Measurements from ENCODE around the gene PARP14.

PARP14 gene

DNA sequence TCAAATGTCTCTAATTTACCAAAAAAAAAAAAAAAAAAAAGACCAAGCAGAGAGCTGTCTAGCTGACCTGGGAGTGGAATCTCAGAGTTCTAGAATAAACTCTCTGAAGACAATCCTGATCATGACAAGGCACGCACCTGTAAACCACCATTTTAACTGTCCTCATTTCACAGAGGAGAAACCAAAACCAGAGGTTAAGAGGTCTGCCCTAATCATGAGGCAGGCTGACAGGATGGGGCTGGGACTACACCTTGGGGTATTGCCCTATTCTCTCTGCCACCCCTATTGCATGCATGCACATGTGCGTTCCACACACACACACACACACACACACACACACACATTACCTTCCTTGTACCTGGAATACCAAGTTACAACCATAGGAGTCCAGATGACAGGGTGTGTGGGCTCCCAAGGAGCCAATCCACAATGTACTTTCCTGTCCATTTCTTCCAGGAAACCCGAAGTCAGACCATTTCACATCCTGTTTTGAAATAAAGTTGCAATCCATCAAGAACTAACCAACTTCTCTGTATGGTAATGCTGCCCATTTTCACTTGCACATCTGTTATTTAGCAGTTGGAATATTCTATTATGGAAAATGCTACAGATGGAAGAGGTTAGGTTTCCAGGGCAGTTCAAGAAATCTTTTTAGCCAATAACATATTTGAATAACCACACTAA, 78.4 kb downstream of the PARP14 start:
- TF ChIP-seq, protein P1, sequence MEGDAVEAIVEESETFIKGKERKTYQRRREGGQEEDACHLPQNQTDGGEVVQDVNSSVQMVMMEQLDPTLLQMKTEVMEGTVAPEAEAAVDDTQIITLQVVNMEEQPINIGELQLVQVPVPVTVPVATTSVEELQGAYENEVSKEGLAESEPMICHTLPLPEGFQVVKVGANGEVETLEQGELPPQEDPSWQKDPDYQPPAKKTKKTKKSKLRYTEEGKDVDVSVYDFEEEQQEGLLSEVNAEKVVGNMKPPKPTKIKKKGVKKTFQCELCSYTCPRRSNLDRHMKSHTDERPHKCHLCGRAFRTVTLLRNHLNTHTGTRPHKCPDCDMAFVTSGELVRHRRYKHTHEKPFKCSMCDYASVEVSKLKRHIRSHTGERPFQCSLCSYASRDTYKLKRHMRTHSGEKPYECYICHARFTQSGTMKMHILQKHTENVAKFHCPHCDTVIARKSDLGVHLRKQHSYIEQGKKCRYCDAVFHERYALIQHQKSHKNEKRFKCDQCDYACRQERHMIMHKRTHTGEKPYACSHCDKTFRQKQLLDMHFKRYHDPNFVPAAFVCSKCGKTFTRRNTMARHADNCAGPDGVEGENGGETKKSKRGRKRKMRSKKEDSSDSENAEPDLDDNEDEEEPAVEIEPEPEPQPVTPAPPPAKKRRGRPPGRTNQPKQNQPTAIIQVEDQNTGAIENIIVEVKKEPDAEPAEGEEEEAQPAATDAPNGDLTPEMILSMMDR (IDR thresholded peaks at IDR 0.05; ENCODE audit: low read depth, low read length, missing control alignments) = no peak
- H3K4me3 ChIP-seq (ENCODE audit: low read depth, low read length) = no peak overlapping the region

DNA sequence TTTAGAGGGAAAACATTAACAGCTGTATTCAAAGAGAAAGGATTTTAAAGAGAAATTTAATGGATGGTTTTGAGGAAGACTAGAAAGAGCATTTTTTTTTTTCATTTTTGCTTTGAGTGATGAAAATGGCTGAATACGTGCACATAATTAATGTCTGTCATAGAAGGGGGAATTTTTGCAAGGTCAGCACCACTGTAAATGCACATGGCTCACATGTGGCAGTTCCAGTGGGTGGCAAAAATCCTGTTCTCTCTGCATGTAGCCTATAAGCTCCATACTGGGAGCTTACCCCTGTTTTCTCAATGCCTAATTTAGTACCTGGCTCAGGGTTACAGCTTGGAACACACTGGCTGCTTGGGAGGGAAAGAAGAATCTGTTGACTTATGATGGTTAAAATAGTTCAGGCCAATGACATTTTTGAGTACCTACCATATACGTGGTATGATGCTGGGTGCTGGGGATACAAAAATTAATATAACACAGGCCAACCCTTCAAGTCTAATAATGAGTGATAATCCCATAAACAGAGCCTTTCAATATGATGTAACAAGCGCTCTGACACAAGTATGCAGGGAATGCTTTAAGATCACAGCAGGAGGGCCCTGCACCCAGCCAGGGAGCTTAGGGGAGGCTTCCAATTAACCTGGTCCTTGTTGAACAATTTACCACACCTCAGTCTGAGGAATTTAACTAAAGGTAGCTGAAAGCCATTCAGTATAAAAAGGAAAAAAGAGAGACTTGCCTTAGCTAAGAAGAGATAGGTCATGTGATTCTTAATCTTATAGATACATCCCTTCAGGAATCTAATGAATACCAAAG, 80.0 kb downstream of the PARP14 start:
- DNase-seq (ENCODE audit: low read depth) = no peak
- no peak overlapping the region for H3K4me3 ChIP-seq (ENCODE audit: low read depth, low read length)
- TF ChIP-seq, protein P1 (IDR thresholded peaks at IDR 0.05; ENCODE audit: low read depth, low read length, missing control alignments) = no peak

More for the DNA sequence above, 78.4 kb downstream of the PARP14 start:
- DNase-seq (ENCODE audit: low read depth) = no peak

DNA sequence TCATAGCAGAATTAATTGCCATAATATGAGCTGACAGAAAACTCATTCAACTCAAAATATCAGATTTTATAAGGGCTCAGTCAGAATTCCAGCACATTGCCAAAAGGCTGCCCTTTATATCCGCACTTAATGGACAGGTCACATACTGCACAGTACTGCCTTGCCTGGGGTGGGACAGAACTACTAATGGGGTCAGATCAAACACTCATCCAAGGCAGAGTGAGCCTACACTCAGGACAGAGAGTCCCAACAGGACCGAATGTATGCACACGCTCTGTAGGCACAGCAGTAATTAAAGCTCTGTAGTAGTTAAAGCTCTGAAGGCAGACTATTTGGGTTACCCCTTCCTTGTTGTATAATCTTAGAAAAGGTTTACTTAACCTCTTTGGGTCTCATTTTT, 85.8 kb downstream of the PARP14 start:
- TF ChIP-seq, protein P1 (IDR thresholded peaks at IDR 0.05; ENCODE audit: low read depth, low read length, missing control alignments) = no peak
- H3K4me3 ChIP-seq (ENCODE audit: low read depth, low read length) = no peak overlapping the region
- no peak for DNase-seq (ENCODE audit: low read depth)

DNA sequence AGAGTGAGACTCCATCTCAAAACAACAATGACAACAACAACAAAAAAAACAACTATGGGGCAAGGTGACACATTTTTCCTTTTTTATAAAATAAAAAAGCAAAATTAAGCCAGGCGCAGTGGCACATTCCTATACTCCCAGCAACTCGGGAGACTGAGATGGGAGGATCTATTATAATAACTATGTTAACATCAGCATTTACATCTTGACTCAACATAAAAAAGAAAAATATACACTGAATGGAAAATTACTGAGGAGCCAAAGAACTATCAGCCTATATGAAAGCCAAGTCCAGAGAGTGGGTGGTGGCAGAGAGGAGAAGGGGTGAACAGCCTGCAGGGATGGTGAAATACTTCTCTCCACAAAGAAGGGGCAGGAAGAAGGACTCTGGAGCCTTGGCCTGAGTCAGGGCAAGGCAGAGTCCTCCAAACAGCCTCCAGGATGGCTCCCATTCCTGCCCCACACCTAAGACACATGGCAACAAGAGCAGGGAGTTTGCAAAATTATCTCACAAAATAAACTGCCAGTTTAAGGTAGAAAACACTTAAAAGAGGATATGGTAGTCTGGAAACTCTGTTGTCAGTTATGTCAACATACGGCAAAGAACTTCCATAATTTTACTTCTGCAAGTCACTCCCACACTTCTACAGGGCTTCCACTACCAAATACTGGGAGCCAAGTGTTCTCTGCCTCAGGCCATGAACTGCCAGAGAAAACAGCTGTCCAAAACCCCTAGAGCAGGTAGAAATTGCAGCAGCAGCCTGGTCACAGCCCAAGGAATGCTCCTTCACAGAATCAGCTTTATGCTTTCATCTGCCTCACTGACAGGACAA, 87.1 kb downstream of the PARP14 start:
- no peak overlapping the region for H3K4me3 ChIP-seq (ENCODE audit: low read depth, low read length)
- no peak for DNase-seq (ENCODE audit: low read depth)
- TF ChIP-seq, protein P1 (IDR thresholded peaks at IDR 0.05; ENCODE audit: low read depth, low read length, missing control alignments) = no peak

DNA sequence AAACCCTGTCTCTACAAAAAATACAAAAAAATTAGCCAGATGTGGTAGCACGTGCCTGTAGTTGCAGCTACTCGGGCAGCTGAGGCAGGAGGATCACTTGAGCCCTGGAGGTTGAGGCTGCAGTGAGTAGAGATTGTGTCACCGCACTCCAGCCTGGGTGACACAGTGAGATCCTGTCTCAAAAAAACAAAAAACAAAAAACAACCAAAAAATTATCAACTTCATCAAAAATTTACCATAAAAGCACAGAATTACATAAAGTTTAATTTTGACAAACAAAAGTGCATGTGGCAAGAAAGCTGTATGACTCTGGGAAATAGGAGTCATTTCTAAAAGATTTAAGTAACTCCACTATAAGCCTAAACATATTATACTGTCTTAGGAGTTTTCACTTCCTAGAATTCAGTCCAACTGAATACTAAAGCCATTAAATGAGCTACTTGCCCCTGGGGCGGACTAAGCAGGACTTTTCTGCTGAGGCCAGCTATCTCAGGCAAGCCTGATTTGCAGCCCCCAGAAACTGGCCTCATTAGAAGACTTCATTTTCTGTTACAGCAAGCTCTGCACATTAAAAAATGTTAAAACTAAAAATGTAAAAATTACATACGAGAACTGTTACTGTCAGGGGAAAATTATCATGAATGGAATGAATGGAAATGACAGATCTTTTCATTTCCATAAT, 90.0 kb downstream of the PARP14 start:
- TF ChIP-seq, protein P1 (IDR thresholded peaks at IDR 0.05; ENCODE audit: low read depth, low read length, missing control alignments) = no peak
- no peak overlapping the region for H3K4me3 ChIP-seq (ENCODE audit: low read depth, low read length)

DNA sequence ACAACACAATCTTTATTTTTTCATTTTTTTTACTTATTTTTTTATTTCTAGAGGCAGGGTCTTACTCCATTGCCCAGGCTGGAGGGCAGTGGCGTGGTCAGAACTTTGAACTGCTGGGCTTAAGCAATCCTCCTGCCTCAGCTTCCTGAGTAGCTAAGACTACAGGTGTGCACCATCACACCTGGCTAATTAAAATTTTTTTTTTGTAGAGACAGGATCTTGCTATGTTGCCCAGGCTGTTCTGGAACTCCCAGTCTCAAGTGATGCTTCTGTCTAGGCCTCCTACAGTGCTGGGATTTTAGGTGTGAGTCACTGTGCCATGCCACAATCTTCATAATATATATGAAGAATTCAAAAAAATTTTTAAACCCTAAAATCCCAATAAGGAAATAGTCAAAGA, 92.2 kb downstream of the PARP14 start:
- TF ChIP-seq, protein P1 (IDR thresholded peaks at IDR 0.05; ENCODE audit: low read depth, low read length, missing control alignments) = no peak
- H3K4me3 ChIP-seq (ENCODE audit: low read depth, low read length) = no peak overlapping the region
- no peak for DNase-seq (ENCODE audit: low read depth)

More for the DNA sequence above, 90.0 kb downstream of the PARP14 start:
- DNase-seq (ENCODE audit: low read depth) = no peak

Measured in GM12864 (cell line).